ENCODE results near the gene TANGO6. TPM values are rescaled to one million over a fixed set of nuclear protein-coding genes. Genes with fewer than 3 reads are reported as not detected.

The TANGO6 gene
- polyA plus RNA-seq, 4 donors, result 6.4 to 7.9 (median 6.9) TPM

DNA sequence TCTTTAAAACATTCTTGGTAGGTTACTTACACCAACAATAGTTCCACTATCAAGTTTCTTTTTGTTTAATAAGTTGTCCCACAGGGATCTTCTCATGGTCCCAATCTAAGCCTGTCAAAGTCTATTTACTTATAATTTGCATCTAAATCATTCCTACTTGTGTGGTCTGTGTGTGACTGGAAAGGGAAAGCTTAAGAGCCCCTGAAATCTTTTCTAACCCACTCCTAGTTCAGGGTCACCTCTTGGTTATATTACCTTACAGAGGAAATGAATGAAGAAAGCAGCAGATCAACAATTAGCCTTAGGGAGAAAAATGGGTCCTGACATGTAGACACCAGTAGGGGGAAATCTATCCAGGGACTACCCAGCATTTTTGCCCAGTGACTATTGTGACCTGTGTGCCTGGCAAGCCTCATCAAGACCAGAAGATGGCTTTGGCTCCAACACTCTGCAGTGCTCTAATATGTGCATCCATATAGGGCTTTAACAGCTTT lies 151.7 kb downstream of the TANGO6 start:
- DNase-seq (ENCODE audit: low read depth in 4 of 4, low spot score in 2 of 4), result no peak

DNA sequence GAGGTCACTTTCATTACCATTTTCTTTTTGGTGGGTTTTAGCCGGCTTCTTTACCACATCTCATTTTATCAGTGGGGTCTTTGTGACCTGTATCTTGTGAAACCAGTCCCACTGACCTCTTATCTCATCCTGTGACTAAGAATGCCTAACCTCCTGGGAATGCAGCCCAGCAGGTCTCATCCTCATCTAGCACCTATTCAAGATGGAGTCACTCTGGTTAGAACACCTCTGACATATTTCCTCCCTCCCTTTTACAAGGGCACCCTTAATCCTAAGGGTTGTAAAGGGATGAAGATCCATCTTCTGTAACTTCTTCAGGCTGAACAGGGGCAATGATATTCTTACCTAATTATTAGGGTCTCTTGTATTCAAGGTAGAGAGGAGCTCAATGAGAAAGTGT lies 154.2 kb downstream of the TANGO6 start:
- DNase-seq (ENCODE audit: low read depth in 4 of 4, low spot score in 2 of 4), result no peak

DNA sequence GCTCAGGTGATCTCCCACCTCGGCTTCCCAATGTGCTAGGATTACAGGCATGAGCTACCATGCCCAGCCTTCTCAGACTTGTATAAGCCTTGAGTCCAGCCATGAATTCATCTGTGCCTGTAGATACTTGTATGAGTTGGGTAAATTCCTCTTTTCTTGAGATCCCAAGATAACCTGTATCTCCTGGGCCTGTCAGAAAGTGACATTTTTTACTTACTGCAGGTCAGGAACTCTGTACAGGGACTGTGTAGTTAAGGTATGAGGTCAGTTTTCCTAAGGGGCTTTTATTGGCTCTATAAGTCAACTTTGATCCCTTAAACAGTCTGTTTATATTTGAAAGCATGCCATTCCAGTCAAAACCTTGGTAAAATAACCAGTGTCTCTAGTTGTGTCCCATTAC lies 155.8 kb downstream of the TANGO6 start:
- no peak for DNase-seq (ENCODE audit: low read depth in 4 of 4, low spot score in 2 of 4)

DNA sequence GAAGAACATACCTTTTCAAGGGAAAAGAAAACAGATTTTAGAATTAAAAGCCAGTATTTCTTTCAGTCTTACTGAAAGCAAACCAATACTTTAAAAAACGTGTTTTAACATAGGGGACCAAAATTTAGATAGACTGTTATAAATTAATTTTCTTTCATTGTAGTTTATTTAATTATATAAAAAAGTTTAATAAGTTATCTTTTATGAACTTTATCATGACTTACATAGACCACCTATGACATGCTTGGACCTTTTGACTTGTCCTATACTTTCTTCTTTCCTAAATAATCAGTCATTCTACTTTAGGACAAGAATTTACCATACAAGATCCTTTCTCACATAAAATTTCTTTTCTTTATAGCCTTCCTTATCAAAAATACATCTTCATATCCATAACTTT lies 160.2 kb downstream of the TANGO6 start:
- DNase-seq (ENCODE audit: low read depth in 4 of 4, low spot score in 2 of 4), result no peak

DNA sequence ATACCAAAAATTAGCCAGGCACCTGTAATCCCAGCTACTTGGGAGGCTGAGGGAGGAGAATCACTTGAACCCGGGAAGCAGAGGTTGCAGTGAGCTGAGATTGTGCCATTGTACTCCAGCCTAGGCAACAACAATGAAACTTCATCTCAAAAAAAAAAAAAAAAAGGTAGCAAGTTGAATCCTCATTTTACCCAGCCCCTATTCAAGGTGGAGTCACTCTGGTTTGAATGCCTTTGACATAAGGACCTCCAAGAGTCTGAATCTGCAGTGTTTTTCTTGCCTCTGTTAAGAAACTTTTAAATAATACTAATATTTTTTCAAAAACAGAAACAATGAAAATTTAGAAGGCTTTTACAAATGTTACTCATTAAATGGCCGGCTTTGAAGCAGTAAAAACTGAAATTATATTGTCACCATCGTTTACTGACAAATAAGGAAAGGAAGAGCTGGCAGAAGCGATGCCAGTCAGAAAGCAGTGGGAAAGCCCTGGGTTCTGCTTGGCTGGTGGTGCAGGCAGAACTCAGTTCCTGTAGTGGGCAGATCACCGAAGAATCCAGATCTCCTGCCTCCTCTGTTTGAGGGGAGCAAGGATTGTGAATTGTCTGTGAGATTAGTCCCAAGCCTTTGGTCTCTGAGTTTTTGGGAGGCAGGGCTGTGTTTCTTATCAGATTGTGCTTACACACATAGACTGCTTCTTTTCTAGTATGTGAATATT lies 162.5 kb downstream of the TANGO6 start:
- DNase-seq (ENCODE audit: low read depth in 4 of 4, low spot score in 2 of 4), result no peak

DNA sequence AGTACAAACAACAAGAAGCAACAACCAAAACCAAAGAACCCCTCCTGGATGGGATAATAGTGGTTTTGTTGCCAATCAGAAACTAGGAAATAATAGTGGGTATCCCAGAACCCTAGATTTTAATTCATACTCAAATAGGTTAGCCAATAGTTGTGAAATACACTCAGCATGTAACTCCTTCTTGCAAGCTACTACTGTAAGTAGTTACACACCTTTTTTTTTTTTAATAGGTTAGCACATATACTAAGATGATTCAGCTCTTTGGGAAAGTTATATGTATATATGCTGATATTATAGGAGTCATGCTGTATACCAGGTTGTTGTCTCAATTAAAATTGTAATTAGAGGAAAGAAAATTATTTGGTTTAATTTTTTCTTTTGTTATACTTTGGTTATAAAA lies 169.6 kb downstream of the TANGO6 start:
- DNase-seq (ENCODE audit: low read depth in 4 of 4, low spot score in 2 of 4), result no peak

DNA sequence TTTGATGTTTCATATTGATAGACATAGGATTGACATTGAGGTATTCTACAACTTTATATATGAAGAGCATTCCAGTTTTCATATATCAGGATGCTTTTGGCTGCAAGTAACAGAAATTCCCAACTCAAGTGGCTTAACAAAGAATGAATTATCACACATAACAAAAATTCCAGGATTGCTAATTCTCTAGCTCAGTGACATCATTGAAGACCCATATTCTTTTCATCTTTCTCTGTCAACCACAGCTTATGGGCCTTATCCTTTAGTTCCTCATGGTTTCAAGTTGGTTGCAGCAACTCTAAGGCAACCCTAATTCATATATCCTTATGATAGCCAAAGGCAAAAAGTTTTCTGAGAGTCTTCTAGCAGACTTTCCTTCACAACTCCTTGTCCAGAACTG lies 170.7 kb downstream of the TANGO6 start:
- no peak for DNase-seq (ENCODE audit: low read depth in 4 of 4, low spot score in 2 of 4)

DNA sequence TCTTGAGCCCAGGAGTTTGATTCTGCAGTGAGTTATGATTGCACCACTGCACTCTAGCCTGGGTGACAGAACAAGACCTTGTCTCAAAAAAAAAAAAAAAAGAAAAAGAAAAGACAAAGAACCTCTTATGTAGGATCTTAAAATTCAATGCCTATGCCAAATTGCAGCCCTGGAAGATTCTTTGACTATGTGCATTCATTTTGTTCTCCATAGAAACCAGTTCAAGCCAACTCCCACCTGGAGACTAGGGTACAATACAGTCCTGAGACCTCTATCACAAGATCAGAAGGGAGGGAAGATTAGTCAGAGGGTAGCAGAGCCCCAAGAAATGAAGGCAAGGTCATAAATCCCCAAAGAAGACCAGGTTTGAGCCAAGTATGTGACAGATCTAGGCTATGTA lies 171.5 kb downstream of the TANGO6 start:
- DNase-seq (ENCODE audit: low read depth in 4 of 4, low spot score in 2 of 4), result no peak

DNA sequence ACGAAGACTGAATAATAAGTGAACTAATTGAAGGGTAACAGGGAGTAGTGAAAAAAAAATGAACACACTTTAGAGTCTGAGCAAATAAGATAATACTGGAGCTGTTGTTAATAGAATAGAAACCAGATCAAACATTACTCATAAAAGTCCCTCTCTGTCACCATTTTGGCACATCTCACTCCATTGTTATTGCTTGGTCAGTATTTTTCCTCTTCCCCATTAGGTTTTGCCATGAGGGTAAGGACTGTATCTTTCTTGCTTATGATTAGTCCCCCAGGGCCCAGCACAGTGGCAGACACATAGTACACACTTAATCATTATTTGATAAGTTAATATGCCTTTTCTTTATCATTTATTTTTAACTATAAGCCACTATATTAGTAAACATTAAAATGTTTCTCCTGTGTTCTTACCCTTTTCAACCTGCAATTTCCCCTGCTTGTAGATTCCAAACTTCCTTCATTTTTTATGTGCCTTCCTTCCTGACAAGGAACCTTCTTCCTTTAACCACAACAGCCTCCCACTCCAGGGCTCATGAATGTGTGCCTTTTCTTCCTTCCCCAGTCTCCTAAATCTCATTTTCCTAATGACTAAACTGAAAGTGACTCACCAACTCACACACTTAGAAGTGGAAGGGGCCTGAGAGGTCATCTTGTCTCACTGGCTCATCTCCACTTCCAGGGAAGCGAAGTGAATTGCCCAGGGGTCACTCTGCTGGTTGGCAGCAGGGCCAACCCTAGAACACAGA lies 173.9 kb downstream of the TANGO6 start:
- DNase-seq (ENCODE audit: low read depth in 4 of 4, low spot score in 2 of 4), result no peak

DNA sequence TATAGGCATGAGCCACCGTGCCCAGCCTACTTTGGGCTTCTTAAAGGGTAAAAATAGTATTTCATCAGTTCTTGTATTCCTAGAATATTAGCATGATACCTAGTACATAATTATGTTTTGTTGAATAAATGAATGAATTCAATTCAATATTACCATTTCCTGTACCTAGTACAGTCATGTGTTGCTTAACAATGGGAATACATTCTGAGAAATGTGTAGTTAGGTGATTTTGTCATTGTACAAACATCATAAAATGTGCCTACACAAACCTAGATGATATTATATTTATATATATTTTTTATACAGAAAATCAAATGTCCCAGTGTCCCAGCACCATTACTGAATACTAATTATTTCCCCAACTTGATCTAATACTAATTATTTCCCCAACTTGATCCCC lies 176.5 kb downstream of the TANGO6 start:
- DNase-seq (ENCODE audit: low read depth in 4 of 4, low spot score in 2 of 4), result no peak

DNA sequence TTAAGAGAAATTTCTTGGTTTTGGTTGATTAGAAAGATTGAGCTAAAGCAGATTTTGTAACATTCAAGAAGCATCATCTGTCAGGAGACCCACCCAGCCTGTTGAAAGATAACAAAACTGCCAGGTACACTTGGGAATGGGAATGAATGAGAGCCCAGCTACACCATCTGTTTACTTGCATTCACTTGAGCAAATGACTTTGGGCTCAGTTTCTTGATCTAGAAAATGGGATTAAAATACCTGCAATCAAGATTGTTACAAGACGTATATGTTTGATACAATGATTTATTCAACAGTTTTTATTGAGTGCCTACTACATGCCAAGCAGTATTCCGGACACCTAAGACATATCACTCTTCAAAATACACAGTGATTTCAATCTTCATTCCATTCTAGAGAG lies 185.8 kb downstream of the TANGO6 start:
- DNase-seq (ENCODE audit: low read depth in 4 of 4, low spot score in 2 of 4), result no peak

DNA sequence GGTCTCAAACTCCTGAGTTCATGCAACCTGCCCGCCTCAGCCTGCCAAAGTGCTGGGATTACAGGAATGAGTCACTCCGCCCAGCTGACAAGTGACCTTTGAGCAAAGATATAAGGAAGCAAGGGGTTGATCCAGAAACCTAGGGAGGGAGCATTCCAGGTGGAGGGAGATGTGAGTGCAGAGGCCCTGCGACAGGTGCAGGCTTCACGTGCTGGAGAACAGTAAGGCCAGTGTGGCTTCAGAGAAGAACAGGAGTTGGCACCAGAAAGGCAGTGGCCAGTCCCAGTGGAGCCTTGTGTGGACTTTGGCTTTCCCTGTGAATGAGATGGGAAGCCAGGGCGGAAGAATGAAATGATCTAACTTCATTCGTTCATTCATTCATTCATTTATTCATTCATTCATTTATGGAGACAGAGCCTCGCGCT lies 188.6 kb downstream of the TANGO6 start:
- DNase-seq (ENCODE audit: low read depth in 4 of 4, low spot score in 2 of 4), result no peak

DNA sequence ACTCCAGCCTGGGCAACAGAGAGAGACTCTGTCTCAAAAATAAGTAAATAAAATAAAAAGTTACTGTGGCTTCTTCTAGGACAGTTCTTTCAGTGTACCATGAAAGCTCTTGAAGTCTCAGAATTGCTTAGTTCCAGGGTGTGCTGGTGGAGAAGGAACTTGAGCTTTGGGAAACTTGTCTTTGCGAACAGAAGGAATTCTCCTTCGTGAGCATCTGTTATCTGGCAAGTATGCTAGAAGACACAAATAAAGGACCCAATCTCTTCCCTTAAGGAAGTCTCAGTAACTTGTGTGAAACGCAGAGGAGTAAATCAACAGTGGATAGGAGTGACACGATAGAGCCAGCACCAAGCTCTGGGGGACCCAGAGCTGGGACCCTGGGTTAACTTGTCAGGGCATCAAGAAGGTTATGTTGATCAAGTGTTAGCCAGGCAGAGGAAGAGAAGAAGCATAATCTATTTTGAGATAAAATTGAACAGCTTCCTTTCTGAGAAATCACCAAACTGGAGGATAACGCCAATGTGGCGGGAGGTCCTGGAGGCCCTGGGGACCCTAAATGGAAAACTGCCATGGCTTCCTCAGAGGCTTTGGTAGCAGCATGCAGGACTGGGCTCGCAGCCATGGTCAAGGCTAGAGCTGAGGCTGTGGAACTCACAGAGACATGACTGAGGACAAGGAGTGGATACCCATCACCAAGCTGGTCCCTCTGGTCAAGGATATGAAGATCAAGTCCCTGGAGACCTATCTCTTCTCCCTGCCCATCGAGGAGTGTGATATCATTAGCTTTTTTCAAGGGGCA lies 190.0 kb downstream of the TANGO6 start:
- no peak for DNase-seq (ENCODE audit: low read depth in 4 of 4, low spot score in 2 of 4)

DNA sequence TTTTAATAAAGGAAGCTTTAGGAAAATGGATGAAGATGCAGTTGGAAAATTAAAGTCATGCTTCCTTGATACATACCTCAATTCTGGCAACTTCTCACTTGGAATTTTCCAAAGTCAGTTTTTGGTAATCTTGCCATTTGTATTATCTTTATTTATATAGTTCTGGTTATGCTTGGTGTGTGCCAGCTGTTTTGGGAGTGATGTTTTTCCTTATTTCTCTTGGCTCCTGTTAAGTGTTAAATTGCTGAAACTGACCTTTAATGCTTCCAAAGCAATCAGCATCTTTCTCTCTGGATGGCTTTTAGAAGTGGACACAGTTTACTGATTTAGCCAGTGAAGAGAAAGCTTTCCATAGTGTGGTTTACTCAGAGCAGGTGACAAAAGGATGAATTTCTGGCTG lies 192.0 kb downstream of the TANGO6 start:
- DNase-seq (ENCODE audit: low read depth in 4 of 4, low spot score in 2 of 4), result no peak

DNA sequence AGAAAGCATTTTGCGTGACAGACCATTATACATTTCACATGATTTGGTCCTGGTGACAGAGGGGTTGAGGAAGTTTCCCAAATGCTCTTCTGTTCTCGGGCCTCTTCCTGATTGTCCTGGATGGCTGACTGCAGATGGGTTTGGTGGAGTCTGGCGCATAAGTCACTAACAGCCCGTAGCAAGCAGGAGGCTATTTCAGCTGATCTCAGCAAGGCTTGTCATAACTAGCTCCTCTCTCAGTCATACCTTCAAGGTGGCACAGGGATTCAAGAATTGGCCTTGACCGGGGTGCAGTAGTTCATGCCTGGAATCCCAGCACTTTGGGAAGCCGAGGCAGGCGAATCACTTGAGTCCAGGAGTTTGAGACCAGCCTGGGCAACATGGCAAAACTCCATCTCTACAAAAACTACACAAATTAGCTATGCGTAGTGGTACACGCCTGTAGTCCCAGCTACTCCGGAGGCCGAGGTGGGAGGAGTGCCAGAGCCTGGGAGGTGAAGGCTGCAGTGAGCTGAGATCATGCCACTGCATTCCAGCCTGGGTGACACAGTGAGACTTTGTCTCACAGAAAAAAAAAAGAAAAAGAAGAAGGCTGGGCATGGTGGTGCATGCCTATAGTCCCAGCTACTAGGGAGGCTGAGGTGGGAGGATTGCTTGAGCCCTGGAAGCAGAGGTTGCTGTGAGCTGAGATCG lies 193.2 kb downstream of the TANGO6 start:
- no peak for DNase-seq (ENCODE audit: low read depth in 4 of 4, low spot score in 2 of 4)

DNA sequence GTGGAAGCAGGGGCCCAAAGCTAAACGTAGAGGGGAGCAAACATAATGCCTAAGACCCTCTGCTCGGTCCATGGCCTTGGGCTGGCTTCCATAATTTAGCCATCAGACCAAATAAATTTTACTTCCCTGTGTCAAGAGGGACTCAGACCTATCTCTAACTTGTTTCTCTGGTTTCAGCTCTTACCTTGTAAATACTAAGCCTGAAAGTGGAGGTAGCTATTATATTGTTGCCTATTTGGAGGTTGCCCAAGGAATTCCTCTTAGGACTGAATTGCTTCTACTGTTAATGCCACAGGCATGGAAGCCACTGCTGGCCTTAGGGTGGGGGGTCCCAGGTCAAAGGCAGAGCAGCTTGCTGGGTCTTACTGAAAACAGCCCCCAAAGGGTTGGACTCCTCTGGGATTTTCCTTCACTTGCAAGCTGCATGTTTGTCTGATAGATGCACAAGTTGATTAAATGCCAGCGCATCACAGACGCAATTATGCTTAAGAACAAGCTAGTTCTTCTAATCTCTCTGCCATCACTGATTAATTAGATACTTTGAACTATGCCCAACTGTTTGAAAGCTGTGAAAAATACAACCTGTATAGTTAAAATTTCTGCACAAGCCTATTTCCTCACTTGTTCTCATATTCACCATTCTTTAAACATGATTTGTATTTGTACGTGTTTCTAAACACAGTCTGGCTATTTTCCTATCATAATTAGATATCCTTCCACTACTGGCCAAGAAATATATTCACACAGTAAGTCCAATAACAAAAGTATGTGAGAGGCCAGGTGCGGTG lies 194.2 kb downstream of the TANGO6 start:
- DNase-seq (ENCODE audit: low read depth in 4 of 4, low spot score in 2 of 4), result no peak

DNA sequence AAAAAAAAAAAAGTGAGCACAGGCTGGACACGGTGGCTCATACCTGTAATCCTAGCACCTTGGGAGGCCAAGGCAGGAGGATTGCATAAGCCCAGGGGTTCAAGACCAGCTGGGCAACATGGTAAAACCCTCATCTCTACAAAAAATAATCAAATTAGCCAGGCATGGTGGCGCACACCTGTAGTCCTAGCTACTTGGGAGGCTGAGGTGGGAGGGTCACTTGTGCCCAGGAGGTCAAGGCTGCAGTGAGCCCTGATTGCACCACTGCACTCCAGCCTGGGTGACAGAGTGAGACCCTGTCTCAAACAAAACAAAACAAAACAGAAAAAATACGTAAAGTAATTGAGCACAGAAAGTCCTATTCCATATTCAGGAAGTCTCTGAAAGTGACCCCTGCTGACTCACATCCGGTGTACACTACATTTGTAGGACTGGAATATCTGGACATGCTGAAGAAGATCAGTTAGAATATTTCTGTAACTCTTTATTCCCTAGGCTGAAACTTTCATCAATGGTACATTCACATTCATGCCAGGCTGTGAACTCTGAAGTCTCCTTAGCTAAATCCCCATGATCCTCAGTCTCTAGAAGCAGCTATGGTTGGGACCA lies 196.1 kb downstream of the TANGO6 start:
- no peak for DNase-seq (ENCODE audit: low read depth in 4 of 4, low spot score in 2 of 4)

DNA sequence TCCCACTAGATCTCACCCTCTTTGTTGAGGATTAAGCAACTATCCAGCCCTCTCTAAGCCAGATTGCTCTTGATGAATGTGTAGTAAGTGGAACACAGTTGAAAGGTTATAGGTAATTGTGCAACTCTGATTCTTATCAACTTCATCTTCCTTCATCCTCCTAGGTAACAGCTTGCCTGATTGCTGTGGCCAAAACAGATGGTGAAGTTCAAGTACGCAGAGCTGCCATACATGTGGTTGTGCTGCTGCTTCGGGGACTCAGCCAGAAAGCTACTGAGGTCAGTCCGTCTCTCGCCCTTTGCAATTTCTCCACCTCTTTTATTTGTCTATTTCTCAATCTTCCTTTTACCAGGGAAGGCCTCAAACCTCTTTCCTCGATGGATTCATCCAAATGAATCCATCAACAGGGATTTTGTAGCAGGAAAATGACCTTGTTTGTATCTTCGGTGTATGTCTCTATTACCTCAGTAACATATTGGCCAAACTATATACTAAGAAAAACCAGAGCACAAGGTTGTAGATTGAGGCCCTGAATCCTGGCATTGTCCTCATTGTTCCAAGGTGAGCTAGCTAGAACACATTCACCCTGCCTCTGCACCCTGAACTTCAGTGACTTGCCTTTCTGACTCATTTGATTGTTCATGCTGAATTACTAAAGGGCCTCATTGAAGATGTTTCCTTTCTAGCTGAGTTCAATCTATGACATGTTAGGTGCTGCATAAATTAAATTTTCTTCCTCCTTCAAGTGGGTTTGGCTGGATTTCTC lies 197.0 kb downstream of the TANGO6 start:
- DNase-seq (ENCODE audit: low read depth in 4 of 4, low spot score in 2 of 4), result no peak
